HCEC 1CT (cell line): ENCODE results near the gene G6PC3.
A peak's percentile ranks its signal among the peaks of the same experiment; 100 is the strongest.
"Not testable (repeated sequence)": the region's sequence is repeated elsewhere in the genome, so short reads cannot be mapped to it uniquely, and the experiment has no call there.

Source experiments
- DNase-seq: peaks from one replicate; pipeline ENCODE4 v3.0.0-alpha.2; 2017

Gene G6PC3

GRCh38 chr17:44070455-44071197, at the start of gene G6PC3:
Gene G6PC3, plus strand, starts transcription at chr17:44070735. Its CDS starts 231 bp downstream, at chr17:44070966.
- peak; percentile 99 for DNase-seq

- not testable (repeated sequence) for DNase-seq
Measured at GRCh38 chr17:44021227-44021626, 49.3 kb upstream of the G6PC3 start.

- no peak for DNase-seq
Measured at GRCh38 chr17:44022246-44022645, 48.3 kb upstream of the G6PC3 start.

- DNase-seq = no peak
Measured at GRCh38 chr17:44023545-44024270, 46.8 kb upstream of the G6PC3 start.

- DNase-seq = no peak
Measured at GRCh38 chr17:44024271-44024663, 46.3 kb upstream of the G6PC3 start.

GRCh38 chr17:44024853-44025252, 45.7 kb upstream of the G6PC3 start:
- DNase-seq = no peak

- no peak for DNase-seq
Measured at GRCh38 chr17:44029736-44030135, 40.8 kb upstream of the G6PC3 start.

- no peak for DNase-seq
Measured at GRCh38 chr17:44030482-44030881, 40.1 kb upstream of the G6PC3 start.

- DNase-seq = no peak
Measured at GRCh38 chr17:44033861-44034408, 36.6 kb upstream of the G6PC3 start.

GRCh38 chr17:44034688-44035087, 35.8 kb upstream of the G6PC3 start:
- DNase-seq = not testable (repeated sequence)

- no peak for DNase-seq
Measured at GRCh38 chr17:44037471-44037870, 33.1 kb upstream of the G6PC3 start.

GRCh38 chr17:44038604-44039011, 31.9 kb upstream of the G6PC3 start:
- DNase-seq = no peak

GRCh38 chr17:44039829-44040635, 30.5 kb upstream of the G6PC3 start:
- DNase-seq = no peak

GRCh38 chr17:44043272-44043696, 27.3 kb upstream of the G6PC3 start:
- peak; percentile 70 for DNase-seq

GRCh38 chr17:44044071-44044470, 26.5 kb upstream of the G6PC3 start:
- peak; percentile 78 for DNase-seq

GRCh38 chr17:44045486-44045885, 25.0 kb upstream of the G6PC3 start:
- no peak for DNase-seq

GRCh38 chr17:44046893-44047292, 23.6 kb upstream of the G6PC3 start:
- DNase-seq = not testable (repeated sequence)

- no peak for DNase-seq
Measured at GRCh38 chr17:44049294-44050060, 21.1 kb upstream of the G6PC3 start.

- no peak for DNase-seq
Measured at GRCh38 chr17:44053125-44053872, 17.2 kb upstream of the G6PC3 start.

- no peak for DNase-seq
Measured at GRCh38 chr17:44059101-44059892, 11.2 kb upstream of the G6PC3 start.

- no peak for DNase-seq
Measured at GRCh38 chr17:44061446-44061845, 9.1 kb upstream of the G6PC3 start.
